Stimulated activated memory B cell treated with anti-CD40 and anti-IgM and Interleukin-4, amounts not matched to agents 10 μg/mL and 1 μg/mL and 100 μg/mL, for 72 hours (primary cell): ENCODE results near the gene SNRPA1.

Experiments
- ATAC-seq: fragments of 150-1000 bp; cut with Tn5 transposase; 2 replicates; pipeline ENCODE4 v1.10.0; 2021
- H3K27ac Mint-ChIP-seq: one replicate; pipeline ENCODE4 v1.8.0; 2022; ENCODE audit warnings: mild to moderate bottlenecking, mixed read lengths
- H3K27me3 Mint-ChIP-seq: one replicate; pipeline ENCODE4 v1.8.0; 2022; ENCODE audit warnings: mixed read lengths
- H3K36me3 Mint-ChIP-seq: one replicate; pipeline ENCODE4 v1.8.0; 2022; ENCODE audit warnings: mixed read lengths
- H3K4me1 Mint-ChIP-seq: one replicate; pipeline ENCODE4 v1.8.0; 2022; ENCODE audit warnings: mixed read lengths
- H3K4me3 Mint-ChIP-seq: one replicate; pipeline ENCODE4 v1.8.0; 2022; ENCODE audit warnings: mild to moderate bottlenecking, moderate library complexity, mixed read lengths
- H3K9me3 Mint-ChIP-seq: one replicate; pipeline ENCODE4 v1.8.0; 2022; ENCODE audit warnings: mixed read lengths

Gene SNRPA1

GRCh38 chr15:101264911-101265641, 30.0 kb downstream of the SNRPA1 start:
- Mint-ChIP-seq H3K4me1 (no peaks in the 10 kb centered on the region), H3K36me3 (peaks cover 14% of the 10 kb centered on the region), H3K27me3 (peaks cover 9% of the 10 kb centered on the region), H3K27ac (no peak overlapping the region), H3K9me3 (no peaks in the 10 kb centered on the region), H3K4me3 (no peak overlapping the region)
- no peak for ATAC-seq

- no peak for ATAC-seq
- Mint-ChIP-seq H3K4me1 (no peaks in the 10 kb centered on the region), H3K4me3 (no peak overlapping the region), H3K9me3 (no peaks in the 10 kb centered on the region), H3K36me3 (peaks cover 3% of the 10 kb centered on the region), H3K27ac (no peak overlapping the region), H3K27me3 (peaks cover 9% of the 10 kb centered on the region)
Observed at GRCh38 chr15:101264011-101264410, 31.0 kb downstream of the SNRPA1 start.

- peaks cover 9% of the 10 kb centered on the region for H3K27me3 Mint-ChIP-seq
- no peak for ATAC-seq
- no peak overlapping the region for H3K27ac Mint-ChIP-seq
- no peaks in the 10 kb centered on the region for H3K9me3 Mint-ChIP-seq
- no peaks in the 10 kb centered on the region for H3K36me3 Mint-ChIP-seq
- H3K4me1 Mint-ChIP-seq = peaks cover 6% of the 10 kb centered on the region
- no peak overlapping the region for H3K4me3 Mint-ChIP-seq
Observed at GRCh38 chr15:101262551-101262950, 32.5 kb downstream of the SNRPA1 start.

- peak; percentile 65 for ATAC-seq
- H3K36me3 Mint-ChIP-seq = no peaks in the 10 kb centered on the region
Observed at GRCh38 chr15:101258238-101259144, 36.6 kb downstream of the SNRPA1 start.

GRCh38 chr15:101256757-101257156, 38.3 kb downstream of the SNRPA1 start:
- Mint-ChIP-seq H3K4me1 (peaks cover 11% of the 10 kb centered on the region), H3K27ac (no peak overlapping the region), H3K9me3 (no peaks in the 10 kb centered on the region), H3K36me3 (no peaks in the 10 kb centered on the region), H3K4me3 (no peak overlapping the region), H3K27me3 (no peaks in the 10 kb centered on the region)
- no peak for ATAC-seq

More at GRCh38 chr15:101258238-101259144, 36.6 kb downstream of the SNRPA1 start:
- no peak overlapping the region for H3K4me3 Mint-ChIP-seq
- no peaks in the 10 kb centered on the region for H3K9me3 Mint-ChIP-seq
- peak overlapping the region; percentile 57 for H3K27ac Mint-ChIP-seq
- H3K4me1 Mint-ChIP-seq = peaks cover 6% of the 10 kb centered on the region
- peaks cover 7% of the 10 kb centered on the region for H3K27me3 Mint-ChIP-seq

GRCh38 chr15:101255615-101256241, 39.3 kb downstream of the SNRPA1 start:
- H3K27ac Mint-ChIP-seq = no peak overlapping the region
- H3K36me3 Mint-ChIP-seq = no peaks in the 10 kb centered on the region
- ATAC-seq = no peak
- H3K4me3 Mint-ChIP-seq = no peak overlapping the region
- no peaks in the 10 kb centered on the region for H3K27me3 Mint-ChIP-seq
- H3K9me3 Mint-ChIP-seq = no peaks in the 10 kb centered on the region
- peaks cover 12% of the 10 kb centered on the region for H3K4me1 Mint-ChIP-seq

- Mint-ChIP-seq H3K4me1 (peaks cover 19% of the 10 kb centered on the region), H3K36me3 (no peaks in the 10 kb centered on the region), H3K27me3 (no peaks in the 10 kb centered on the region), H3K9me3 (no peaks in the 10 kb centered on the region), H3K4me3 (no peak overlapping the region), H3K27ac (no peak overlapping the region)
- ATAC-seq = no peak
Observed at GRCh38 chr15:101255051-101255395, 40.0 kb downstream of the SNRPA1 start.

GRCh38 chr15:101254157-101255050, 40.6 kb downstream of the SNRPA1 start:
- no peaks in the 10 kb centered on the region for H3K36me3 Mint-ChIP-seq
- H3K4me1 Mint-ChIP-seq = peaks cover 25% of the 10 kb centered on the region
- ATAC-seq = no peak
- H3K9me3 Mint-ChIP-seq = no peaks in the 10 kb centered on the region
- H3K4me3 Mint-ChIP-seq = no peak overlapping the region
- no peaks in the 10 kb centered on the region for H3K27me3 Mint-ChIP-seq
- H3K27ac Mint-ChIP-seq = no peak overlapping the region

- ATAC-seq = no peak
- no peaks in the 10 kb centered on the region for H3K36me3 Mint-ChIP-seq
- no peaks in the 10 kb centered on the region for H3K9me3 Mint-ChIP-seq
- peaks cover 26% of the 10 kb centered on the region for H3K4me1 Mint-ChIP-seq
- H3K27ac Mint-ChIP-seq = peak overlapping the region; percentile 90
- H3K4me3 Mint-ChIP-seq = peak overlapping the region; percentile 85
- H3K27me3 Mint-ChIP-seq = no peaks in the 10 kb centered on the region
Observed at GRCh38 chr15:101252836-101253235, 42.2 kb downstream of the SNRPA1 start.

GRCh38 chr15:101251830-101252820, 42.9 kb downstream of the SNRPA1 start, which contains the start of gene CHSY1:
Gene CHSY1, minus strand, starts transcription at chr15:101252048. Its CDS starts 592 bp downstream, at chr15:101251456.
- peak within 1 kb of the TSS; percentile 90 for H3K27ac Mint-ChIP-seq
- H3K9me3 Mint-ChIP-seq = no peaks in the 10 kb centered on the region
- peaks cover 33% of the 10 kb centered on the region for H3K4me1 Mint-ChIP-seq

GRCh38 chr15:101250873-101251829, 43.9 kb downstream of the SNRPA1 start:
- ATAC-seq = peak; percentile 75
- Mint-ChIP-seq H3K27me3 (no peaks in the 10 kb centered on the region), H3K4me3 (peak overlapping the region; percentile 91), H3K4me1 (peaks cover 43% of the 10 kb centered on the region), H3K36me3 (no peaks in the 10 kb centered on the region), H3K9me3 (no peaks in the 10 kb centered on the region), H3K27ac (peak overlapping the region; percentile 90)

More at GRCh38 chr15:101251830-101252820, 42.9 kb downstream of the SNRPA1 start, which contains the start of gene CHSY1:
- peak; percentile 90 for ATAC-seq
- peak within 1 kb of the TSS; percentile 91 for H3K4me3 Mint-ChIP-seq
- H3K36me3 Mint-ChIP-seq = no peaks in the 10 kb centered on the region
- H3K27me3 Mint-ChIP-seq = no peaks in the 10 kb centered on the region

- Mint-ChIP-seq H3K27ac (peak overlapping the region; percentile 29), H3K4me1 (peaks cover 51% of the 10 kb centered on the region), H3K4me3 (peak overlapping the region; percentile 87), H3K36me3 (no peaks in the 10 kb centered on the region), H3K27me3 (no peaks in the 10 kb centered on the region), H3K9me3 (no peaks in the 10 kb centered on the region)
- ATAC-seq = no peak
Observed at GRCh38 chr15:101250341-101250831, 44.7 kb downstream of the SNRPA1 start.
